Activated T-cell treated with anti-CD3 and anti-CD28 coated beads, Interleukin-2, amount 50 U/mL, for 1 hour (primary cell): Measurements from ENCODE around the gene GSPT1.

Source experiments
- DNase-seq: peaks from one replicate; pipeline ENCODE4 v3.0.0-alpha.2; 2020

GSPT1 gene

GRCh38 chr16:11909653-11910545, 5.9 kb downstream of the GSPT1 start:
- DNase-seq, result no peak

DNA sequence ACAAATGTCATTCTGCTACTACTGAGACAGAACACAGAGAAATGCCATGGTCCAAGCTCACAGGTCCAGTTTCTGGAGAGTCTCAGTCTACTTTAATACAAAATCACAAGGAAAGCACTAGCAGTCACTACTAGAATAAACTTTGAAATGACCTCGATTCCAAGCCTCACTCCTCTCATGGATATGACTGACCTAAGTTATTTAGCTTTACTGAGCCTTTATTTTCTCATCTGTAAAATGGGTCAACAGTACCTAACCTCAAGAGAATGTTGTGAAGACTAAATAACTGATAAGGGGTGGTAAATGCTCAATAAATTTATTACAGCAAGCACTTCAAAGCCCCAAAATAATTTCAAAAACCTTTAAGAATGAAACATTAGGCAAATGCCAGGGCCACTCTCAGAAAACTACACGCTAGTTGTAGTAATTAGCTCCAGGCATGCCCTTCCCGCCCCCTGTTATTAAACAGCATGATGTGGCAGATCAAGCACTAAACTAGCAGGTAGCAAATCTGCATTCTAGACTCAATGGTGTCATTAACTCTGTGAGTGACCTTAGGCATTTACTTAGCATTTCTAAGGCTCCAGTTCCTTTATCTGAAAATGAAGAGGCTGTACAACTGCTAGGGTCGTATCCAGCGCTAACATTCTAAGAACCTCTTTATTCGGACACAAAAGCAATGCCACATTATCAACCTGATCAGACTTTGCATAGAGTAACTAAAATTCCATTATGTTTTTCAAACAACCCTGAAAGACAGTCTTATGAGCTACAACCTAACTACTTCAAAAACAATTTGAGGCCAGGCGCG, 8.4 kb downstream of the GSPT1 start:
- DNase-seq, result no peak

GRCh38 chr16:11903906-11904305, 11.8 kb downstream of the GSPT1 start:
- DNase-seq, result no peak

DNA sequence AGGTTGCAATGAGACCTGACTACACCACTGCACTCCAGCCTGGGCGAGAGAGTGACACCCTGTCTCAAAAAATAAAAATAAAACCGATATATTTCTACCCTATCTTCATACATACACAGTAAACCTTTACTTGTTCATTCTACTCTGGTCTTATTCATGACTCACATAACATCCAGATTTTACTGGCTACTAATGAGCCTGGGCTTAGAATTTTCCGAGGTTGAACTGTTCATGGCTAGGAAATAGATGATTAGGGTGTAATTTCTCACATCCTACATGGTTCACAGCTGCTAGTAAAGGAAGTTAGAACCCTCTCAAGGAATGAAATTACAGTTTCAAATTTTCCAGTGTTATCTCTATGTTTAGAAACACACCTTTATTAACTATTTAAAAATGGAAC, 14.7 kb downstream of the GSPT1 start:
- no peak for DNase-seq

- DNase-seq, result no peak
These were observed 19.1 kb downstream of the GSPT1 start for GRCh38 chr16:11896486-11897176.

- DNase-seq, result no peak
These were observed 22.2 kb downstream of the GSPT1 start for GRCh38 chr16:11893571-11893970.

DNA sequence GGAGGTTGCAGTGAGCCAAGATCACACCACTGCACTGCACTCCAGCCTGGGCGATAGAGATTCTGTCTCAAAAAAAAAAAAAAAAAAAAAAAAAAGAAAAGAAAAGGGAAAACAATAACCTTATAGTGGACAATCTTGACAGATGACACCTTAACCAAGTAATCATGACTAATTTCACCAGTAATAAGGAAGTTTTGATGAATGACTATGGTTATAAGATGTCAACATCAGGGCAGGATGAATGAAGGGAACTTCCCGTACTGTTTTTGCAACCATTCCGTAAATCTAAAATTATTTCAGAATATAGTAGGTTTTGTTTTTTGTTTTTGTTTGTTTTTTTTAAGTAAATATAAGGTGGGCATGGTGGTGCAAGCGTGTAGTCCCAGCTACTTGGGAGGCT, 23.0 kb downstream of the GSPT1 start:
- no peak for DNase-seq

DNA sequence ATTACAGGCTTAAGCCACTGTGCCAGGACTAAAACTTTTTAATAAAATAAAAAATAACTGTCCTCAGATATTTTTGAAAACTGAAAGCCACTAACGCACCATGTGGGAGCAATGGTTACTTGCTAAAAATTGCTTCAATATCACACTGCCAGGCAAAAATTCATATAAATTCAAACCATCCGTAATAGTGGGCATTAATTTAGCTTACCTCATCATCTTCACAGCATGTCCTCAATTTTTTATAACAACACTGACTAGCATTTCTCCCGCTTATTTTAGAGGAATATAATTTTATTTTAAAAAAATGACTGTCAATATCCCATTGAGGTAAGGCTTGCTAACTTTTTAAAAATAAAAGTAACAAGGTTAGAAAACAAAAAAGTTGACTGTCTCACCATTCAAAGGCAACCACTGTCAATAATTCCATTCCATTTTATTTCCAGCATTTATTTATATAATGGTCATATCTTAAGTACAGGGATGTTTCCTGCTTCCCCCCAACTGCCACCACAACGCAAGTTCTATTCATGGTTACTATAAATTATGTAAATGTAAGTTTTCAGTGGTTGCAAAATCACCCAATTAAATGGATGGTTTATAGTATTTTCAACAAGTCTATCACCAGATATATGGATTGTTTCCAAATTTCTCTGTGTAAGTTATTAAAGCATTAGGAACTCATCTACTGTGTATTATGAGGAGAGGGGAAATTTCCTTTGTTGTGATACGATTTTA, 25.4 kb downstream of the GSPT1 start:
- no peak for DNase-seq

DNA sequence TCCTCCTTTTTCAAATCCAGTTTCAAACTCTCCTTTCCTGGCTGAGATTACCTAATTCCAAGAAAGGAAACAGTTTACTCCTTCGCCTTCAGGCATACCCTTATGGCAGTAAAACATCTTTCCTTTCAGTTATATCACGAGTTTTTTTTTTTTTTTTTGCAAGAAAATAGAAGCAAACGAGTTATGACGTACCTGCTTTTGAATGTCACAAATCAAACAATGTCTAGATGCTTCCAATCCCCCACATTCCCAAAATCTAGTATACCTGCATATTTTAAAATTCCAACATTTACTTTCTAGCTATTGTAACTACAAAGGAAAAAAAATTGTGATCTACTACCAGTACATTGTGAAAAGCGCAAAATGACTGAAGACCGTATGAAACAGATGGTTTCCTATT, 28.9 kb downstream of the GSPT1 start:
- DNase-seq, result no peak

- no peak for DNase-seq
These were observed 31.7 kb downstream of the GSPT1 start for GRCh38 chr16:11884035-11884434.

DNA sequence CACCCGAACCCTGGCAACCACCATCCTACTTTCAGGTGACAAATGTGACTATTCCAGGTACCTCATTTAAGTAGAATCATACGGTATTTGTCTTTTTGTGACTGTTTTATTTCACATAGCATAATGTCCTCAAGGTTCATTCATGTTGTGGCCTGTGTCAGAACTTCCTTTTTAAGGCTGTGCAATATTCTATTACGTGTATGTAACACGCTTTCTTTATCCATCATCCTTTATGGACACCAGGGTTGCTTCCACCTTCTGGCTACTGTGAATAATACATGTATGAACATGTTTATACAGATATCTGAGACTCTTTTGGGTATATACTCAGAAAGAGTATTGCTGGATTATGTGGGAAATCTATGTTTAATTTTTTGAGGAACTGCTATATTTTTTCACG, 35.7 kb downstream of the GSPT1 start:
- no peak for DNase-seq

- DNase-seq, result no peak
These were observed 38.4 kb downstream of the GSPT1 start for GRCh38 chr16:11877374-11877773.

DNA sequence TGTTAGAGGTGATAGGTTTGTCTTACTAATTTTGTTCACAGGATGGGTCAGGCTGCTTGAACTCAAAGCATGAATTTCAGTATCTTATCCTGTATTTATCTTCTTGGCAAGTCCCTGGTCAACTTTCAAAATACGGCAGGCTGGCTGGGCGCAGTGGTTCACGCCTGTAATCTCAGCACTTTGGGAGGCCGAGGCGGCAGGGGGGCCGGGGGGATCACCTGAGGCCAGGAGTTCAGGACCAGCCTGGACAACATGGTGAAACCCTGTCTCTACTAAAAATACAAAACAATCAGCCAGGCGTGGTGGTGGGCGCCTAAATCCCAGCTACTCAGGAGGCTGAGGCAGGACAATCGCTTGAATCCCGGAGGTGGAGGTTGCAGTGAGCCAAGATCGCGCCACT, 39.5 kb downstream of the GSPT1 start:
- no peak for DNase-seq

GRCh38 chr16:11875721-11876120, 40.0 kb downstream of the GSPT1 start:
- DNase-seq, result no peak

- DNase-seq, result no peak
These were observed 44.6 kb downstream of the GSPT1 start for GRCh38 chr16:11871193-11871592.

GRCh38 chr16:11870399-11870798, 45.4 kb downstream of the GSPT1 start:
- DNase-seq, result no peak

DNA sequence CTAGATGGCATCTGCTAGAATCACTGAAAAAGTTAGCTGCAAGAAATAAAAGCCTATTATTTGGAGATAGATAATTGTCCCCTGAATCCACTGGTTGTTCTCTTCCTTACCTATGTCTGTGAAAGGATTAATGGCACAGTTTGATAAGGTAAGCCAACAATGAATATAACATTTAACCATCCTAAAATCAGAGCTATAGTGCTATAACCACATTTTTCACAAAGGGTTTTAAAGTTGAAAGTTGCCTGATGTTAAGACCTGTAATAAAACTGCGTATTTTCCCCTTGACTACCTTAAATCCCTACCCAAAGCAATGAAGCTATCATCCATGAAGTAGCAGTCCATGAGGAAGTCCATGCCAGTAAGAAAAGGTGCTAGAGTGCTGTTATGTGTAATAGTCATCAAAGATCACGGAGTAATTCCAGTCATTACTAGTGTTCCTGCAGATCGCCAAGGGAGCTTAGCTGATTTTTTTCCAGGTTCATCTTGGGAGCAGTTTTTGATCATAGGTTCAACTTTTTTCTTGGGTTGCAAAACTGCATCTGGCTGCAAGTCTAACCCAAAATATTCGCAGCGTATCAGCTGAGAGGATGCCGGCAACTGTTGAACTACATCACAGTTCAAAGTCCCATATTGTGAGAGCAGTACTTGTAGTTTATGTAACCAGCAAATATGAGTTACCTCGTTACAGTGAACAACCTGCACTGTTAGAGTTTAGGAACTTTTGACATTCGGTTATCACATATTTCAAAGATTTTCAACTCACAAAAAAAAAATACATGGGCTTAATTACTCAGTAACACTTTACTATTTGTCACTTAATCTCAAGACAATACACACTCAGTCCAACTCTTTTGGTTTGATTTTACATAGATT, 46.2 kb downstream of the GSPT1 start:
- no peak for DNase-seq

GRCh38 chr16:11868412-11868980, 47.3 kb downstream of the GSPT1 start:
- DNase-seq, result no peak

- DNase-seq, result no peak
These were observed 53.3 kb downstream of the GSPT1 start for GRCh38 chr16:11862489-11862888.

DNA sequence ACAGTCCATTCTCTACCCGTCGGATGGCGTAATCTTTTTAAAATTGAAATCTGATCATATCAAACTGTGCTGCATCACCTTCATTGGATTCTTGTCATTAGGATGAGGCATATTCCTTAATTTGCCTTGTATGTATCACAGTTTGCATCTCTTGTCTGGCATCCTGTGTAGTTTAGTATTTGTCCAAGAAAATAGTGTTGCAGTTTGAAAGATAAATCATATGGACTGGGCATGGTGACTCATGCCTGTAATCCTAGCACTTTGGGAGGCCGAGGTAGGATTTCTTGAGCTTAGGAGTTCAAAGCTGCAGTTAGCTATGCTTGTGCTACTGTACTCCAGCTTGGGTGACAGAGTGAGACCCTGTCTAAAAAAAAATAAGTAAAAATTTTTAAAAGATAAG, 58.6 kb downstream of the GSPT1 start:
- no peak for DNase-seq

- no peak for DNase-seq
These were observed 63.5 kb downstream of the GSPT1 start for GRCh38 chr16:11852092-11852809.
